ENCODE results near the gene PSME3. TPM values are rescaled to one million over a fixed set of nuclear protein-coding genes. Genes with fewer than 3 reads are reported as not detected.

The PSME3 gene
- total and polyA plus RNA-seq, 2 of the 13 experiments (the other 11 are each of a cell fraction or from before 2014, with no cell fraction given) = 66.3 to 135 TPM

GRCh38 chr17:42866631-42867575 lies 33.7 kb downstream of the PSME3 start (continued):
- no peak for TF ChIP-seq ZBTB40 (IDR thresholded peaks at IDR 0.05)
- no peak; the same call in 1 of the 2 replicates for TF ChIP-seq ZBTB40 (CRISPR knock-in tag; IDR thresholded peaks at IDR 0.05)
- no peak for TF ChIP-seq ZNF251 (CRISPR knock-in tag; IDR thresholded peaks at IDR 0.05)
- TF ChIP-seq HOXA5 (CRISPR knock-in tag; IDR thresholded peaks at IDR 0.05) = peak; percentile 42; the same call in 1 of the 2 replicates
- peak; percentile 80 for TF ChIP-seq HHEX (CRISPR knock-in tag; IDR thresholded peaks at IDR 0.05)
- TF ChIP-seq FOXJ3 (CRISPR knock-in tag; IDR thresholded peaks at IDR 0.05; ENCODE audit: borderline replicate concordance) = peak; percentile 61; the same call in 1 of the 2 replicates
- TF ChIP-seq KMT2A (CRISPR knock-in tag; IDR thresholded peaks at IDR 0.05) = no peak

Measured in HepG2 (cell line).